ENCODE data around the gene IFRD2. TPM values are rescaled to one million over a fixed set of nuclear protein-coding genes. Genes with fewer than 3 reads are reported as not detected.
A peak's percentile ranks its signal among the peaks of the same experiment; 100 is the strongest.
"Not testable (repeated sequence)": the region's sequence is repeated elsewhere in the genome, so short reads cannot be mapped to it uniquely, and the experiment has no call there.

IFRD2 gene
- total RNA-seq, 8 experiments from 2014 or later = 13.3 to 111 (median 24.8) TPM

DNA sequence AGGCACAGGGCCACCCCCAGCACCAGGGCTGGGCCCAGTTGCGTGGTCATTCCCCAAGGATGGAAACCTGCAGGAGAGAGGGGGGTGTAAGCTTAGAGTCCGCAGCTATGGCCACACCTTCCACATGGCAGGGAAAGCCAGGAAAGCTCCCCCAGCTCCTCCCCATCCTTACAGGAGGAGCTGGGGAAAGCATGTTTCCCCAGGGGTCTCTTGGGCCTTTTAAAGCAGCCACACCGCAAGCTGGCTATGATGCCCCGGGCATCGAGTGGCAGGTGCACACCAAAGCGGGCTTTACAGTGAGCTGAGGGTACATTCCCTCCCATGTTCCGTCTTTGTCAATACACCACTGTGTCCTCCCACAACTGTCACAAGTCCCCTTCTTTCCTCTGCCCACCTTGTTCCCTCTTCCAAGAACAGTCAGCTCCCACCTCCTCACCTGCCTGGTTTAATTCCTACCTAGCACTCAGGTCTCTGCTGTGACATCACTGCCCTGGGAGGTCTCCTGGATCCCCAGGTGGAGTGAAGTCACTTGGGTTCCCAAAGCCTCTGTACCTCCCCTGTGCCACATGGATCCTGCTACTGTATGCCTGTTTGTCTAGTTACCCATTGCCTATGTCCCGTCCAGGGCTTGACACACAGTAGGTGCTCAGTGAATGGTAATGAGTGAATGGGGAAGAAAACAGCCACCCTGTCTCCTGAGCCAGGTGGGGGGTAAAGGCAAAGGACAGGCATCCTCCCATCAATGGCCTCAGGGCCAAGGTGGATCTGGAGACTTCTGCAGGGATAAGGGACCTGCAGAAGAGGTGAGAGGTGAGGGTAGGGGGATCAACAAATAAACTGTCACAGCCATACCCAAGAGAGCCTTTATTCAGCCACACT, 3.6 kb upstream of the IFRD2 start:
- H3K4me3 ChIP-seq = no peak overlapping the region
- H3K27ac ChIP-seq = no peak overlapping the region
- 60 to 78% (median 71%) methylated on average over 1 to 5 of the region's 8 CpGs; no CpG with 5 or more reads in 5 of the 10 experiments for WGBS, 10 experiments
- in situ Hi-C loops (cut with MboI; ENCODE audit: low pct_unique_long_range_greater_than_20kb in 2 of 9, low sequenced_read_pairs in 9 of 9, unreplicated experiment in 9 of 9) = no loop called here
- H3K4me1 ChIP-seq (replicated peaks in 1 of 2) = peaks cover 21 to 23% of the 10 kb centered on the region in 2 donors
- ATAC-seq (replicated peaks in 6 of 8) = no peak

DNA sequence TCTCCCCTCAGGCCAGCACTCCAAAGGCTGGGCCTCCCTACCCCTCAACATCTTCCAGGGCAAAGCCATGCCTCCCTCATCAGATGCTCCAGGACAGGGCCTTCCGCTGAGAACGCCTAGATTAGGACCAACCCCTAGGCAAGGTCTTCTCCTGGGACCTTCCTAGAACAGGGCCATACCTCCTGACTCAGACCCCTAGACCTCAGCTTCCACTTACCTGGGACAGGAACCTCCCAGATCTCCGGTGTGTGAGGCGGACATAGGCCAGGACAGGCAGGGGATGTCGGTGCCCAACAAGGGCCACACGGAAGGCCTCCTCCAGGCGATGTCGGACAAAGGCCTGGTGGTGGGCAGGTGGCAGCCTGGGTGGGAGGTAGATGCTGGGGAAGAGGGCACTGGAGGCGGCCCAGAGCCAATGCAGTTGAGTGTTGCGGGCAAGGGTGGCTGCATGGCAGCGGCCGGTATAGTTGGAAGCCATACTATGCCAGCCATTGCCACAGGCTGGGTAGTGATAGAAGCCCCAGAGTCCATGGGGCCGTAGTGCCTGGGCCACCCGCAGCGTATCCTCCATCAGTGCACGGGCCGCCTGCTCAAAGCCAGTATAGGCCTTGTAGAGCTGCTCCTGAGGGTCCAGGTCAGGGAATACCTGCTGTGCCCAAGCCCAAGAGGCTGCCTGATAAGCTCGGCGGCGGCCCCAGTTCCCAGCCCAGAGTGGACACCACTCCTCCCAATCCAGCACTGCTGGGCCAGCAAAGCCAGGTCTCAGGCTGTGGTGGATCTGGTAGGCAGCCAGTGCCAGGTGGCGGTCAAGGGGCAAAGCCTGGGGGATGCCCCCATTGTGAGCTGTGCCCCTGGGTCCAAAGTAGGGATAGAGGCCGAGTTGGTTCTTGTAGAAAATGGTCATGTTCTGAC, 2.5 kb upstream of the IFRD2 start:
- Histone ChIP-seq H3K27ac (no peak overlapping the region), H3K4me1 (replicated peaks in 1 of 2) (peaks cover 13 to 15% of the 10 kb centered on the region in 2 donors), H3K4me3 (no peak overlapping the region)
- no peak for ATAC-seq (replicated peaks in 6 of 8)
- 95 to 100% (median 100%) methylated on average over 1 to 11 of the region's 22 CpGs; no CpG with 5 or more reads in 5 of the 10 experiments for WGBS, 10 experiments
- in situ Hi-C loops (cut with MboI; ENCODE audit: low pct_unique_long_range_greater_than_20kb in 2 of 9, low sequenced_read_pairs in 9 of 9, unreplicated experiment in 9 of 9) = no loop called here

DNA sequence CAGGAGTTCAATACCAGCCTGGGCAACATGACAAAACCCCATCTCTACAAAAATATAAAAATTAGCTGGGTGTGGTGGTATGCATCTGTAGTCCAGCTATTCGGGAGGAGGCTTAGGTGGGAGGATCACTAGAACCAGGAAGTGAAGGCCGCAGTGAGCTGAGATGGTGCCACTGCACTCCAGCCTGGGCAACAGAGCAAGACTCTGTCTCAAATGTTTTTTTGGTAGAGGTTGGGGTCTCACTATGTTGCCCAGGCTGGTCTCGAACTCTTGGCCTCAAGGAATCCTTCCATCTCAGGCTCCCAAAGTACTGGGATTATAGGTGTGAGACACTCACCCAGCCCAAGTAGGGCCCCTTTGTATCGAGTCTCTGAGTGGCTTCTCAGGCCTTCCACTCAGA, 1.9 kb upstream of the IFRD2 start:
- H3K4me1 ChIP-seq (replicated peaks in 1 of 2) = peaks cover 13 to 15% of the 10 kb centered on the region in 2 donors
- 68 to 100% (median 86%) methylated on average over 1 to 4 of the region's 4 CpGs; no CpG with 5 or more reads in 5 of the 10 experiments for WGBS, 10 experiments
- H3K27ac ChIP-seq = no peak overlapping the region
- no peak for ATAC-seq (replicated peaks in 6 of 8)
- in situ Hi-C loops (cut with MboI; ENCODE audit: low pct_unique_long_range_greater_than_20kb in 2 of 9, low sequenced_read_pairs in 9 of 9, unreplicated experiment in 9 of 9) = no loop called here
- H3K4me3 ChIP-seq = no peak overlapping the region

DNA sequence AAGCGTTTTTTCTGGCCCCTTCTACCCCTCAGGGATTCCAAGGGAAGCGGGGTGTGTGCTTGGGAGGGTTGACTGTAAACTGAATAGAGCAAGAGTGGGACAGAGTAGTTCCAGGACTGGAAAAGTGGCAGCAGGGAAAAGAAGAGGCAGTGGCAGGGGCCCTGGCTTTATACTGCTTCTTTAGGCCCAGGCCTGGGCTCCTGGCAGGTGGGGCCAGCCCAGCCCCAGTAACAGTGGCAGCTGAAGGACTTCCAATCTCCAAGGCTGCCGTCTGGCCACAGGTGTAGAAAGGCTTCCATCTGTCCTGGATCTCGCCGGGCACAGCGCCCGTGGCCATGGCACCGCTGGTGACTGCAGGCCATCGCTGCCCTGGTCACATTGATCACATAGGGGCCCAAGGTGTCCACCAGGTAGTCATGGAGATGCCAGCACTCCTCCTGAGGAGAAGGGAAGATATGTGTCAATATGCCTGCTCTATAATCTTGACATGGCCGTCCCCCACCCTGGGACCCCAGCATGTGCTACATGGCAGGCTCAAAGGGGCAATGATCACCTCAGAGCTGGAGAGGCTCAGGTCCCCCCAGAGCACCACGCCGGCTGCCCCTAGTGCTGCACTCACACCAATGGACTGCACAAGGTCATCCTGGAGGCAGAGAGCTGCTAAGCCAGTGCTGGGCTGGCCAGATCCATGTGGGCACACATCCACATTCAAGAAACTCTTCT, 1.0 kb upstream of the IFRD2 start:
- H3K4me1 ChIP-seq (replicated peaks in 1 of 2) = peaks cover 10 to 14% of the 10 kb centered on the region in 2 donors
- peak overlapping the region in 2 of 5 donors; percentile 79 to 97 for H3K4me3 ChIP-seq
- peak overlapping the region in 1 of 2 donors; percentile 50 for H3K27ac ChIP-seq
- in situ Hi-C loops (cut with MboI; ENCODE audit: low pct_unique_long_range_greater_than_20kb in 2 of 9, low sequenced_read_pairs in 9 of 9, unreplicated experiment in 9 of 9) = no loop called here
- no peak for ATAC-seq (replicated peaks in 6 of 8)
- WGBS, 10 experiments = 0 to 100% (median 42%) methylated on average over 1 to 8 of the region's 12 CpGs; no CpG with 5 or more reads in 6 of the 10 experiments

DNA sequence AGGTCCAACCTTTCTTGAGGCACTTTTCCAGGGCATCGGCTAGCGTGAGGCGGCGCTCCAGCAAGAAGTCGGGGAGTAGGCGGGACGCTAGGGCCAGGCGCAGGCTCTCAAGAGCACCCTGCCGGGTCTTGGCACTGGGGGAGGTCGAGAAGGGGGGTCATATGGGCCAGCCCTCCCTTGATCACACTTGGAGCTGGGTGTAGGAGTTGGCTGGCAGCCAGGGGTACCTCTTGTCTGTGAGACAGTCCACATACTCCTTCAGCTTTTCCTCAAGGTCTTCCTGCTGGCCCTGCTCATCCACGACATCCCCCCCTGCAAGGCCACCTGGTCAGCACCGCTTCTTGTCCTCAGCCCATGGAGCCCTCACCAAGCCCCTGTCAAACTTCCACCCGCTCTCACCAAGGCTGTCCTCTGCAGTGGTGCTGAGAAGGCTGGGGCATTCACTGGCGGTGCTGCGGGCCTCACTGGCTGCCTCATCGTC, 2.0 kb downstream of the IFRD2 start:
- H3K27ac ChIP-seq = no peak overlapping the region
- H3K4me3 ChIP-seq = no peak overlapping the region
- ATAC-seq (replicated peaks in 6 of 8) = no peak
- 83 to 100% (median 89%) methylated on average over 1 to 7 of the region's 16 CpGs; no CpG with 5 or more reads in 5 of the 10 experiments for WGBS, 10 experiments
- H3K4me1 ChIP-seq (replicated peaks in 1 of 2) = peaks cover 7 to 10% of the 10 kb centered on the region in 2 donors
- in situ Hi-C loops (cut with MboI; ENCODE audit: low pct_unique_long_range_greater_than_20kb in 2 of 9, low sequenced_read_pairs in 9 of 9, unreplicated experiment in 9 of 9) = no loop called here

DNA sequence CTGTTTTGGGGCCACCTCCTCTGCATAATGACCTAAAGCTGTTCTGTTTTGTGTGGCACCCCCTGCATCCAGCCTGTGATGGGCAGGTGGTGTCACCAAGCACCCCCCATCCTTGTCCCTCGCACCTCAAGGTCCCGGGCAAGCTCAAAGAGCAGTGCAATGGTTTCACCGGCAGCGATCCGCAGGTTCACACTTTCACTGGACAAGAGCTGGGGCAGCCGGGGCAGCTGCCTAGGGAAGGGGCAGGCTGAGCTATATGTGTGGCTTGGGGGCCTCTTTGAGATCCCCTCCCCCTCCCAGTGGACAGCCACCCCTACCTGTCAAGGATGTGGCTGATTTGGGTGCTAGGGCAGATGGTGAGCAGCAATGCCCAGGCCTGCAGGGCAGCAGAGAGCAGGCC, 3.1 kb downstream of the IFRD2 start:
- H3K4me3 ChIP-seq = no peak overlapping the region
- WGBS, 10 experiments = 82 to 100% methylated on average over 2 to 4 of the region's 6 CpGs; no CpG with 5 or more reads in 8 of the 10 experiments
- H3K27ac ChIP-seq = no peak overlapping the region
- H3K4me1 ChIP-seq (replicated peaks in 1 of 2) = peaks cover 7 to 10% of the 10 kb centered on the region in 2 donors
- ATAC-seq (replicated peaks in 6 of 8) = no peak
- in situ Hi-C loops (cut with MboI; ENCODE audit: low pct_unique_long_range_greater_than_20kb in 2 of 9, low sequenced_read_pairs in 9 of 9, unreplicated experiment in 9 of 9) = no loop called here

DNA sequence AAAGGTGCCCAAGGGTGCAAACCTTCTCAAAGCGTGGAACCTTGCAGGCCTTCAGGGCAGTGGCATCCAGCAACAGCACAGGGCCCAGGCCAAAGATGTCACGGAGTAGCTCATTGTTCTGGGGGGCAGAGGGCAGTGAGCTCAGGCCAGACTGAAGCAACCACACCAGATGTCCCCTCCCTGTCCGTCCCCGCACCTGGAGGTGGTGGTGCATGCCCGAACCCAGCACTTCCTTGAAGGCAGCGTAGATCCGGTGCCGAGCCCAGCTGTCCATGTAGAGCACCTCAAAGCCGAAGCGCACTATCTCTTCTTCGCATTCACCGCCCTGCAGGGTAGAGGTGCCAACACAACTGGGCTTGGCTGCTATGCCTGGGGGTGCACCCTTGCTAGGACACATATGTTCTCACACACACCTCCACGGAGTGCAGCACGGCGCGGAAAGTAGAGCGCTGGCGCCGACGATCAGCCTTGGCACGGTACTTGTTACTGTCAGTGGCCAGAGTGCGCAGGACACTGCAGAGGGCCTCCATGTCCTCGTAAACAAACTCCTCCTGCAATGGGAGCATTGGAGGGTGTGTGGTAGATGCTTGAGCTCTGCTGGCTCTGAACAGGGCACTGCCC, 3.7 kb downstream of the IFRD2 start:
- in situ Hi-C loops (cut with MboI; ENCODE audit: low pct_unique_long_range_greater_than_20kb in 2 of 9, low sequenced_read_pairs in 9 of 9, unreplicated experiment in 9 of 9) = no loop called here
- no peak overlapping the region for H3K27ac ChIP-seq
- ATAC-seq (replicated peaks in 6 of 8) = no peak
- H3K4me1 ChIP-seq (replicated peaks in 1 of 2) = peaks cover 7 to 10% of the 10 kb centered on the region in 2 donors
- no peak overlapping the region for H3K4me3 ChIP-seq
- WGBS, 10 experiments = 80 to 100% (median 94%) methylated on average over 1 to 10 of the region's 23 CpGs; no CpG with 5 or more reads in 4 of the 10 experiments

DNA sequence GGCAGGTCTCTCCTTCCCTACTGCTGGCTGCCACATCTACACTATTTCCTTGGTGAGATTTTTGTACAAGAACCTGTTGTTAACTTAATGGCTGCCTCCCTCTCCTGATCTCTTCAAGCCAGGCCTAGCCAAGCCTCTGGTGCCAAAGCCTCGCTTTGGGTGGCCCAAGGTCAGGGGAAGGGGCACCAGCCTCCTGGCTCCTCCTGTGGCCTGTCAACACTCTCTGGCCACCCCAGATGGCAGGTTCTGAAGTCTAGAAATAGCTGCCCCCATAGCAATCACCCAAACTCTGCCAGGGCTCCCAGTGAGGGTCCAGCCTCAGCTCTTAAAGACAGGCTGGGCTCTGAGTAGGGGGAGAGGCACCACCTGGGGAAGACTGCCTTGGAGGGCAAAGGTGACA, 5.0 kb downstream of the IFRD2 start:
- peaks cover 4 to 5% of the 10 kb centered on the region in 2 donors for H3K4me1 ChIP-seq (replicated peaks in 1 of 2)
- ATAC-seq (replicated peaks in 6 of 8) = no peak
- in situ Hi-C loops (cut with MboI; ENCODE audit: low pct_unique_long_range_greater_than_20kb in 2 of 9, low sequenced_read_pairs in 9 of 9, unreplicated experiment in 9 of 9) = no loop called here
- WGBS, 10 experiments = 100% methylated on average over 1 of the region's 1 CpG; no CpG with 5 or more reads in 8 of the 10 experiments
- H3K27ac ChIP-seq = no peak overlapping the region
- H3K4me3 ChIP-seq = no peak overlapping the region

DNA sequence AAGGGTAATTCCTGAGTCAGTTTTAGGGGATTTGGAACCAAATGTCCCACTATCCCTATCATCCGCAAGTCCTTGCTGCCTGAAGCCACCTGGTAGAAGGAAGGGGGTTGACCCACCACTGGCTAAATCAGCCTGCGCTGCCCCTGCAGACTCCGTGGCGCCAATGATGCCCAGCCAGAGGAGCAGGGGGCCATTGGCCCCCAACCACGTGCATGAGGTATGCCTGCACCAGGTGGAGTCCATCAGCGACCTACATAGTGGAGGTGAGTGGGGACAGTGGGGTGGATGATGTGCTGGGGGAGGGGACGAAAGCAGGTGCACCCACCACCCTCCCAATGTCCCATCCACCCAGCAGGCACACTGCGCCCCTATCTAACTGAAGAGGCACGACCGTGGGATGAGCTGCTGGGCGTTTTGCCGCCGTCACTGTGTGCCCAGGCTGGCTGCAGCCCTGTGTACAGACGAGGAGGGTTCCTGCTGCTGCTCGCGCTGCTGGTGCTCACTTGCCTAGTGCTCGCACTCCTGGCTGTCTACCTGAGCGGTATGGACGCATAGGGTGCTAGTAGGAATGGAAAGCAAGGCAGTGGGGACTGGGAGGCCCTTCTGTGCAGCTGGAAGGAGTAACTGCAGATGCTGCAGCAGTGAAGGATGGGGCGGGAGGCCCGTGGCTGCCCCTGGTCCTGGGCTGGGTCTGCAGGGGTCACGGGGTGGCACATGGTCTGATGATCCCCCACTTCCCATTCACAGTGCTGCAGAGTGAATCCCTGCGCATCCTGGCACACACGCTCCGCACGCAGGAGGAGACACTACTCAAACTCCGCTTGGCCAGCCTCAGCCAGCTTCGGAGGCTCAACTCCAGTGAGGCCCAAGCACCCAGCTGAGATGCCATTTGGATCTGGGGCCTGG, 5.7 kb downstream of the IFRD2 start:
- H3K4me1 ChIP-seq (replicated peaks in 1 of 2) = peaks cover 4 to 5% of the 10 kb centered on the region in 2 donors
- ATAC-seq (replicated peaks in 6 of 8) = peak in 4 of 8 experiments; percentile 11 to 18 (median 16)
- no peak overlapping the region for H3K27ac ChIP-seq
- H3K4me3 ChIP-seq = no peak overlapping the region
- 93 to 100% (median 97%) methylated on average over 1 to 16 of the region's 28 CpGs; no CpG with 5 or more reads in 5 of the 10 experiments for WGBS, 10 experiments
- in situ Hi-C loops (cut with MboI; ENCODE audit: low pct_unique_long_range_greater_than_20kb in 2 of 9, low sequenced_read_pairs in 9 of 9, unreplicated experiment in 9 of 9) = no loop called here

DNA sequence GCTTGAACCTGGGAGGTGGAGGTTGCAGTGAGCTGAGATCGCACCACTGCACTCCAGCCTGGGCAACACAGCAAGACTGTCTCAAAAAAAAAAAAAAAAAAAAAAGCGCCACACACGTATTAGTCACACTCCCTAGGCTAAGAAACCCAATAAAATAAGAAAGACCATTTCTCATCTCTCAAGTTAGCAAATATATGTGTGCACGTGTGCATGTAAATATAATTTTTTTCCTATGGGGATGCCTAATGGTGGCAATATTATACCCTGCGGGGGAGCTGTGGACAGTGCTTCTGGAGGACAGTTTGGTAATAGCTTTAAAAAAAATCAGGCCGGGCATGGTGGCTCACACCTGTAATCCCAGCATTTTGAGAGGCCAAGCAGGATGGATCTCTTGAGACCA, 8.1 kb downstream of the IFRD2 start:
- ATAC-seq (replicated peaks in 6 of 8); H3K4me3 ChIP-seq; H3K4me1 ChIP-seq (replicated peaks in 1 of 2); H3K27ac ChIP-seq; in situ Hi-C loops (cut with MboI; ENCODE audit: low pct_unique_long_range_greater_than_20kb in 2 of 9, low sequenced_read_pairs in 9 of 9, unreplicated experiment in 9 of 9): not testable (repeated sequence)
- WGBS, 10 experiments = 74 to 100% (median 93%) methylated on average over 1 to 6 of the region's 6 CpGs; no CpG with 5 or more reads in 2 of the 10 experiments
